Effector memory CD8-positive, alpha-beta T cell (primary cell): ENCODE data around the gene AGO4.
"Not testable (repeated sequence)": the region's sequence is repeated elsewhere in the genome, so short reads cannot be mapped to it uniquely, and the experiment has no call there.

Experiments
- ATAC-seq: fragments of 150-1000 bp; cut with Tn5 transposase; replicated peaks from 2 replicates; pipeline ENCODE4 v1.10.0; 2021; ENCODE audit warnings: mild to moderate bottlenecking, moderate library complexity
- DNase-seq, 3 experiments: peaks; one replicate each; pipeline ENCODE4 v3.0.0; 2021
- H3K27ac Mint-ChIP-seq, 2 donors: one replicate each; pipeline ENCODE4 v1.8.0; 2022; ENCODE audit warnings: mild to moderate bottlenecking in 2 of 2, mixed read lengths in 2 of 2, moderate library complexity in 2 of 2
- H3K27me3 Mint-ChIP-seq, 2 donors: one replicate each; pipeline ENCODE4 v1.8.0; 2022; ENCODE audit warnings: mixed read lengths in 2 of 2
- H3K36me3 Mint-ChIP-seq: one replicate; pipeline ENCODE4 v1.8.0; 2022; ENCODE audit warnings: mild to moderate bottlenecking, moderate library complexity, mixed read lengths; ENCODE audit not compliant: insufficient read depth
- H3K4me1 Mint-ChIP-seq, 2 donors: one replicate each; pipeline ENCODE4 v1.8.0; 2022; ENCODE audit warnings: low read depth in 2 of 2, mixed read lengths in 2 of 2
- H3K4me3 Mint-ChIP-seq, 2 donors: one replicate each; pipeline ENCODE4 v1.8.0; 2022; ENCODE audit warnings: mild to moderate bottlenecking in 2 of 2, mixed read lengths in 2 of 2, moderate library complexity in 2 of 2
- H3K9me3 Mint-ChIP-seq, 2 donors: one replicate each; pipeline ENCODE4 v1.8.0; 2022; ENCODE audit warnings: mixed read lengths in 2 of 2

Gene AGO4

DNA sequence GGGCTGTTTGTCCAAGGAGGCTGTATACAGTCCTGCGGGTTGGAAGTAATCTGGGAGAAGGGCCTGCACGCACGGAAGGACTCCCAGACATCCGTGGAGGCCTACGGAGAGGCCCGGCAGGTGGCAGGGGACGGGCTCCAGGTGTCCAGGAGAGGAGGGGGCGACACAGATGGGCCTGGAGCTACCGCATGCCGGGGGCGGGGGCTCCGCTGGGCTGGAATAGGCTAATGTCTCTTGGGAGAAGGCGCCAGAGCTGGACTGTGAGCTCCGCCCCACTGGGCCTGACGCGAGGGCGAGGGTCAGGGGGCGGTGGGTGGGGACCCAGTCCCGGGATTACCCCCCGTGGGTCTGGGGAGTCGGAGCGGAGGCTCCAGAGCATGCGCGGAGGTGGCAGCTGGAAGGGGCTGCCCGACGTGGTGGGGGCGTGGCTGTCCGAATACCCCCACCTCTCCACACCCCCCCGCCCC lies 75.9 kb downstream of the AGO4 start:
- Mint-ChIP-seq H3K4me1 (peaks cover 33 to 43% of the 10 kb centered on the region in 2 donors), H3K27ac (peak overlapping the region; percentile 93), H3K27me3 (peaks cover 0 to 6% of the 10 kb centered on the region in 2 donors), H3K4me3 (peak overlapping the region; percentile 98 to 99), H3K36me3 (peaks cover 8% of the 10 kb centered on the region), H3K9me3 (no peaks in the 10 kb centered on the region)
- DNase-seq (peak in 2 of 3 experiments; percentile 14), ATAC-seq (no peak)

DNA sequence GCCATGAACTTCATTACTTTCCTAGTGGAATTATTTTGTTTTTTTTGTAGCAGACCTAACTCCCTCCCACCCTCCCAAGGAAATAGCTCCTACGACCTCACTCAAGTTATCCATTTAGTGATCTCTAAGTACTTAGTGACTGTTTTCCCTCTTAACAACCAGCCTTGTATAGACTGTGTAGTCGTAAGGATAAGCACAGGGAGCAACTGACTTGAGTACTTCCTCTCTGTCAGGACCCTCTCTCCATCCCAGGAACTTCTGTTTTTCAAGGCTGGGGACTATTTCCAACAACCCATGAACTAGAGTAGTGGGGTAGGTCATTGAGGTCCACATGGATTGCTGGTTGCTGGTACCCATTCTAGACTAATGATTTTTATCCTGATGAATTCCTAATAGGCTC lies 77.1 kb downstream of the AGO4 start:
- Mint-ChIP-seq H3K36me3 (peaks cover 16% of the 10 kb centered on the region), H3K27me3 (peaks cover 0 to 6% of the 10 kb centered on the region in 2 donors), H3K4me1 (peaks cover 33 to 46% of the 10 kb centered on the region in 2 donors), H3K27ac (no peak overlapping the region), H3K9me3 (no peaks in the 10 kb centered on the region), H3K4me3 (no peak overlapping the region)
- DNase-seq = no peak
- ATAC-seq = no peak

DNA sequence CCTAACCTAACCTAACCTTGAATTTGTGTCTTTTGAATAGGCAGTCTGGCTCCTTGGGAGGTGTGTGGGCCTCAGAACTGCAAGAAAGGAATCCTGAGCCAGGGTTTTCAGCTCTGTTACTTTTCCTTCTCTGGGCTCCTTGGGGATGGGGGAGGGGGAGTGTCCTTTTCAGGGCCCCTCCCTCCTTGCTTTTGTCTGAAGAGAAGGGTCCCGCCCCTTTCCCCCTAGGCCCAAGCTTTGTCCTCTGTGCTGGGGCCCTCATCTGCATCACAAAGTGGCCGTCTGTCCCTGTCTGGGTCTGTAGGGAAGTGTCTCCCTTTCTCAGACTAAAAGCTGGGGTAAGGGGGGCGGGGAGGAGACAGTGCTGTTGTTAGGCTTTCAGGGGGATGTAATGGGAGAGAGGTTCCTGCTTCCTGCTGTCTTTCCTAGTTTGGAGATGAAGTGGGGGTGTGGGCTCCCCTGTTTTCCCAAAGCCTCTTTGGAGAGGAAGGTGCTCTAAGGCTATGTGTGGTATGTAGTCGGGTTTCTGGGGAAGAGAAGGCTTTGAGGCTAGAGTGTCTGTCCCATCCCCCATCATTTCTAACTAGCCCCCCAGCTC lies 78.2 kb downstream of the AGO4 start:
- DNase-seq (no peak), ATAC-seq (no peak)
- H3K27me3 Mint-ChIP-seq = peaks cover 0 to 6% of the 10 kb centered on the region in 2 donors
- peaks cover 33 to 46% of the 10 kb centered on the region in 2 donors for H3K4me1 Mint-ChIP-seq
- peaks cover 27% of the 10 kb centered on the region for H3K36me3 Mint-ChIP-seq
- H3K4me3 Mint-ChIP-seq = no peak overlapping the region
- no peaks in the 10 kb centered on the region for H3K9me3 Mint-ChIP-seq
- H3K27ac Mint-ChIP-seq = peak overlapping the region; percentile 5 to 59

DNA sequence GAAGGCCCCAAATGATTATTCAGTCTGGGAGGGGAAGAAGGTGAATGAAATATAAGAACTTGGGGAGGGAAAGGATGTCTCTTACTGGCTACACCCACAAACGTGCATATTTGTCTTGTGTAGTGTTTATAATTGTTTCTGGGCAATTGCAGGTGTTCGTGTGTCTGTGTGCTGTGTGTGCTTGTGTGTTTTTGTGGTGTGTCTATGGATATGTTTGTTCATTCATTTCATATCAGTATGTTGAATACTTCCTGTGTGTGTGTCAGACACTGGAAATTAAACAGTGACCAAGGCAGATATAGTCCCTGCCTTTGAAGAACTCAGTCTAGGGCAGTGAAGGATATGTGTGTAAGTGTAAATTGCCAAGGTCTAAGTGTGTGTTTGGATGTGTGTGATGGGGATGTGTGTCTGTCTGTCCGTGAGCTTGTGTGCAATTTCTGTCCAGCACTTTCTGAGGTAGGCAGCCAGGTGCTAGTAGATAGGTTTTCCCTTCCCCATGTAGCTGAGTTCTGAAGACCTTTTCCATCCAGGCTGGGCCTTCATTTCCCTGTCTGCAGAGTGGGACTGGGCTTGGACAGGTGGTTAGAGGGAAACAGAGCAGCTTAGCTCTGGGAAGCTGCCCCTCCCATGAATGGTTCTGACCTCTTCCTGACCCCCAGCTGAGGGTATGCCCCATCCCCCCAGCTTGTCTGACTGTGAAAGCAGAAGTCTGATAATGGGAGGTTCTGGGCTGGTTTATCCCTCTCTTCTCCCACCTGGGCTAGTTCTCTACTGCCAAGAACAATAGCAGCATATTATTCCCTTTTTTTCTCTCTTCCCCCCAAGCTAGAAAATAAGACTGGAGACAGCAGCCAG lies 79.0 kb downstream of the AGO4 start:
- Mint-ChIP-seq H3K9me3 (no peaks in the 10 kb centered on the region), H3K27me3 (peaks cover 0 to 5% of the 10 kb centered on the region in 2 donors), H3K4me3 (no peak overlapping the region), H3K27ac (peak overlapping the region; percentile 5 to 59), H3K36me3 (peaks cover 31% of the 10 kb centered on the region), H3K4me1 (peaks cover 33 to 46% of the 10 kb centered on the region in 2 donors)
- ATAC-seq (no peak), DNase-seq (no peak)

DNA sequence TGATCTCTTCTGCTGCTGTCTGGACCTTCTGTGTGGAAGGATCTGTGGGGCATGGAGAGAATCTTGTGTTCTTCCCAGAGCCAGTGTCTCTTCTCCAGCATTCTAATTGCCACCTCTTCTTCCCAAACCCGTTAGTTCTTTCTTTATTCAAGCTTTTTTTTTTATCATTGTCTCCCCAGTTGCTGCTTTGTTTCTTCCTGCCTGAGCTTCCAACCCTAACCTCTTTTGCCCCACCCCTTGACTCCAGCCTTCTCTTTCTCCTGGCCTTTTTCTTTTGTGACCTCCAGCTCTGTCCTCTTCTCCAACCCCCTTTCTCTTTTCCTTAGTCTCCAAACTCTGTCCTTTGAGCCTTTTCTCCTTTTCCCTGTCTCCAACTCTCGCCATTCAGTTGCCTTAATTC lies 79.7 kb downstream of the AGO4 start:
- Mint-ChIP-seq H3K27ac (peak overlapping the region; percentile 5 to 59), H3K9me3 (no peaks in the 10 kb centered on the region), H3K4me1 (peaks cover 29 to 39% of the 10 kb centered on the region in 2 donors), H3K4me3 (no peak overlapping the region), H3K36me3 (peaks cover 35% of the 10 kb centered on the region), H3K27me3 (no peaks in the 10 kb centered on the region)
- ATAC-seq (no peak), DNase-seq (no peak)

DNA sequence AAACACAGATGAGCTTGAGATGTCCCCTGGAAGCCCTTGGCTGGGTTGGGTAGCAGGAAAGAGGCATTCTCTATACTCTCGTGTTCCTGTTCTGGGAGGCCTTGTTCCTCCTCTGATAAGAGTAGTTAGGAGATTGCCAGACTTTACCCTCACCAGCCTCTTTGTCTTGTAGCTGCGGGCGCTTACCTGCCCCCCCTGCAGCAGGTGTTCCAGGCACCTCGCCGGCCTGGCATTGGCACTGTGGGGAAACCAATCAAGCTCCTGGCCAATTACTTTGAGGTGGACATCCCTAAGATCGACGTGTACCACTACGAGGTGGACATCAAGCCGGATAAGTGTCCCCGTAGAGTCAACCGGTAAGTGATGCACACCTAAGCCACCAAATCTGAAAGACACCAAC lies 80.4 kb downstream of the AGO4 start:
- Mint-ChIP-seq H3K36me3 (peaks cover 40% of the 10 kb centered on the region), H3K4me1 (peaks cover 24 to 37% of the 10 kb centered on the region in 2 donors), H3K4me3 (no peak overlapping the region), H3K27me3 (no peaks in the 10 kb centered on the region), H3K9me3 (no peaks in the 10 kb centered on the region), H3K27ac (no peak overlapping the region)
- ATAC-seq (no peak), DNase-seq (no peak)

DNA sequence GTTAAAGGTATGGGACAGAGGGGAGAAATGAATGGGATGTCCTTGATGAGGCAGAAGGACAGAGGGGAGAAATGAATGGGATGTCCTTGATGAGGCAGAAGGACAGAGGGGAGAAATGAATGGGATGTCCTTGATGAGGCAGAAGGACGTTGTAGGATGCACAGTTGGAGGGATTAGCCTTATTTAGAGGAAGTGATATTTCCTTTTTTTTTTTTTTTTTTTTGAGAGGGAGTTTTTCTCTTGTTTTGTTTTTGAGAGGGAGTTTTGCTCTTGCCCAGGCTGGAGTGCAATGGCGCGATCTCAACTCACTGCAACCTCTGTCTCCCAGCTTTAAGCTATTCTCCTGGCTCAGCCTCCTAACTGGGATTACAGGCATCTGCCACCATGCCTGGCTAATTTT lies 81.2 kb downstream of the AGO4 start:
- H3K36me3 Mint-ChIP-seq = peaks cover 42% of the 10 kb centered on the region
- H3K27me3 Mint-ChIP-seq = not testable (repeated sequence)

DNA sequence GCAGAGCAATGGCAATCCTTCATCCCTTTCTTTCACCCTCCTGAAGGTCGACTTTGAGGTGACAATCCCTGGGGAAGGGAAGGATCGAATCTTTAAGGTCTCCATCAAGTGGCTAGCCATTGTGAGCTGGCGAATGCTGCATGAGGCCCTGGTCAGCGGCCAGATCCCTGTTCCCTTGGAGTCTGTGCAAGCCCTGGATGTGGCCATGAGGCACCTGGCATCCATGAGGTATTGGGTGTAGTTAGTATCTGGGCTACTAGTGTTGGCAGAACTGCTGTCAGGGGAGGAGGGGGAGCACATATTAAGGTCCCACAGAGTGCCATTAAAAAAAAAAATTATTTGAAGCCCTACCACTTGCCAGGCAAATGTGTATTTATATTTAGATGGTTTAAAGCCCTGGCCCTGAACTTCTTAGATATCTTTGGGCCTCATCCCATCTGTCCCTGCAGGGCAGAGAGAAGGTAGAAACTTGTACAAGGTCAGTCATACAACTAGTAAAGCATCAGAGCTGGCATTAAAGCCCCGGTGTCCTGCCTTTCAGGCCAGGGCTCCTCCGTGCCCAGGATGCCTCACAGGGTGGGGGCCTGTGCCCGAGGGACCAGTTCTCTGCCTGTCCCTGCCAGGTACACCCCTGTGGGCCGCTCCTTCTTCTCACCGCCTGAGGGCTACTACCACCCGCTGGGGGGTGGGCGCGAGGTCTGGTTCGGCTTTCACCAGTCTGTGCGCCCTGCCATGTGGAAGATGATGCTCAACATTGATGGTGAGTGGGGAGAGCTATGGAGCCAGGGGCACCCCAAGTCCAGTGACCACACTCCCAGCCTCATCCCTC lies 85.4 kb downstream of the AGO4 start:
- H3K4me1 Mint-ChIP-seq = peaks cover 0 to 6% of the 10 kb centered on the region in 2 donors
- H3K27ac Mint-ChIP-seq = no peak overlapping the region
- no peaks in the 10 kb centered on the region for H3K9me3 Mint-ChIP-seq
- peaks cover 54% of the 10 kb centered on the region for H3K36me3 Mint-ChIP-seq
- no peak for DNase-seq
- no peak overlapping the region for H3K4me3 Mint-ChIP-seq
- H3K27me3 Mint-ChIP-seq = no peaks in the 10 kb centered on the region
- no peak for ATAC-seq

More for the DNA sequence above, 81.2 kb downstream of the AGO4 start:
- Mint-ChIP-seq H3K4me1 (peaks cover 21 to 32% of the 10 kb centered on the region in 2 donors), H3K27ac (peak overlapping the region in 1 of 2 donors; percentile 6)
- H3K9me3 Mint-ChIP-seq, ATAC-seq, DNase-seq, H3K4me3 Mint-ChIP-seq: not testable (repeated sequence)

DNA sequence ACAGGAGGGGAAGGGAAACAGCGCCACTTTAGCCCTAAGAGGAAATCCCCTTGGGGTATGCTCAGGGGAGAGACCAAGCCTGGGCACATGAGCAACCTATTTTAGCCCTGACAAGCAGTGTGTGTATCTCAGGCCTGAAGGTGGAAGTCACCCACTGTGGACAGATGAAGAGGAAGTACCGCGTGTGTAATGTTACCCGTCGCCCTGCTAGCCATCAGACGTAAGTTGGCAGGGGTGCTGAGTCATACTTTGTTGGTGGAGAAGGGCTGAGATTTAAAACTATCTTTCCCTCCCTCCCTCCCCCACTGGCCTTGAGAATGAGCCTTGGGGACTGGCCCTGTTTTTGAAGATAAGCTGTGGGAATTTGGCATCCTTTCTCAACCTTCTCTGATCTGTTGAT lies 86.4 kb downstream of the AGO4 start:
- Mint-ChIP-seq H3K36me3 (peaks cover 51% of the 10 kb centered on the region), H3K27me3 (no peaks in the 10 kb centered on the region), H3K4me1 (no peaks in the 10 kb centered on the region), H3K9me3 (no peaks in the 10 kb centered on the region), H3K4me3 (no peak overlapping the region), H3K27ac (no peak overlapping the region)
- no peak for DNase-seq
- peak; percentile 56 for ATAC-seq

DNA sequence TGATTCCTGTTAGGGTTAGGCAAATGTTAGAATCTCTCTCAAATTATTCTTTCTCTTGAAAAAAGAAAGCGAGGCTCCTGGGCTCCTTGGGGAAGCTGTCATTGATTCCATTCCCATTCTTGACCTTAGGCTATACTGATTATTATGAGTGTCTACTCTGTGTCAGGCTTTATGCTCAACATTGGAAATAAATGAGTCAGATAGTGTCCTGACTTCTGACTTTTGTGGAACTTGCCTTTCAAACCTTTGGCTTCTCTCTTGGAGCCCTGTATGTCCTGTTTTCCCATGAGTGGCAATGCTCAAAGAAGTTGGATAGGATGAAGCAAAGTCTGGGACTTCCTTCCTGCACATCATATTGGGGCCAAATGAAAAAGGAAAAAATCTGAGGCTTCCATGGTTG lies 86.8 kb downstream of the AGO4 start:
- DNase-seq (no peak), ATAC-seq (no peak)
- Mint-ChIP-seq H3K4me1 (no peaks in the 10 kb centered on the region), H3K36me3 (peaks cover 48% of the 10 kb centered on the region), H3K27me3 (no peaks in the 10 kb centered on the region), H3K9me3 (no peaks in the 10 kb centered on the region), H3K27ac (no peak overlapping the region), H3K4me3 (no peak overlapping the region)

DNA sequence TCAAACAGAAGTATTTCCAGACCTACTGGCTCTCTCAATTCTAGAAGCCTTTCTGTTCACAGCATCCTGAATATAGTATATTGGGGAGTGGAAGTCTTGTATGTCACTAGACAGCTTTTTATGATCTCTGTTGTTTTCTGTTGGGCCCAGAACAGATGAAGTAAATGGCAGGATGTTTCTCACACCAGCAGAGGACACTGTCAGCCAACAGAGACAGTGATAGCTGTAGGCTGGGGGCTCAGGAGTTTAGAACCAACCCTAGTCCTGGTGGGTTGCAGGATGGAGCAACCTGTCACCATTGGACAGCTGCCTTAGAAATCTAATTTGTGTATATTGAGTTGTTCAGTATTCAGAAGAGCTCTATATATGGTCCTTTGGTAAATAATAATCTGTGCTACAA lies 92.1 kb downstream of the AGO4 start:
- H3K27me3 Mint-ChIP-seq = no peaks in the 10 kb centered on the region
- no peaks in the 10 kb centered on the region for H3K9me3 Mint-ChIP-seq
- ATAC-seq (no peak), DNase-seq (no peak)
- H3K4me3 Mint-ChIP-seq = no peak overlapping the region
- H3K27ac Mint-ChIP-seq = no peak overlapping the region
- peaks cover 41% of the 10 kb centered on the region for H3K36me3 Mint-ChIP-seq
- no peaks in the 10 kb centered on the region for H3K4me1 Mint-ChIP-seq

DNA sequence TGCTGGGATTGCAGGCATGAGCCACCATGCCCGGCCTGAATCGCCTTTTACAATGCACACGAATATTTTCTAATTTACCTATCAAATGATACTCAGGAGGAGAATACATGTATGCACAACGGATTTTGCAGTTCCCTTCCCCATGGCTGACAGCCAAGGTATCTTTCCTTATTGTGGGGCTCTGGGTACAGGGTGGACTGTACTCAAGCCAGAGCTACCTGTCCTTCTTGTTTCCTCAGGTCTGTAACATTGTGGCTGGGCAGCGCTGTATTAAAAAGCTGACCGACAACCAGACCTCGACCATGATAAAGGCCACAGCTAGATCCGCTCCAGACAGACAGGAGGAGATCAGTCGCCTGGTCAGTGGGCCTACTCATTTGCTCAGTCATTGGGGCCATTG lies 93.4 kb downstream of the AGO4 start:
- Mint-ChIP-seq H3K9me3 (no peaks in the 10 kb centered on the region), H3K36me3 (peaks cover 41% of the 10 kb centered on the region), H3K27me3 (no peaks in the 10 kb centered on the region), H3K27ac (no peak overlapping the region), H3K4me3 (no peak overlapping the region), H3K4me1 (no peaks in the 10 kb centered on the region)
- DNase-seq (no peak), ATAC-seq (no peak)

DNA sequence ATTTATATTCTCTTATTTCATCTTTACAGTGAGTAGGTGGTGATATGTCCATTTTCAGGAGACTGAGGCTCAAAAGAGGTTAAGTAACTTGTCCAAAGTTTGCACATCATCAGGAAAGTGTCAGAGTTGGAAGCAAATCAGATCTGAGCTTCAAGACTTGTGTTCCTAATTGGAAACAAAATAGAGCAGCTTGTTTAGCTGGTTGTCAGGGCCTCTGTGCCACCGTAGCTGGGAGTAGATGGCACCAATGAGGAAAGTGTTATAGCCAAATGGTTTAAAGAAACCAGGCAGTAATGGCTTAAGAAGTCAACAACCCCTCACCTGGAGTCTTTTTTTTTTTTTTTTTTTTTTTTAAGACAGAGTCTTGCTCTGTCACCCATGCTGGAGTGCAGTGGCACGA lies 94.9 kb downstream of the AGO4 start:
- Mint-ChIP-seq H3K27me3 (no peaks in the 10 kb centered on the region), H3K27ac (no peak overlapping the region), H3K4me3 (no peak overlapping the region), H3K36me3 (peaks cover 40% of the 10 kb centered on the region), H3K9me3 (no peaks in the 10 kb centered on the region), H3K4me1 (no peaks in the 10 kb centered on the region)
- DNase-seq (no peak), ATAC-seq (no peak)
